Measurements from ENCODE around the gene C4orf50. TPM values are rescaled to one million over a fixed set of nuclear protein-coding genes. Genes with fewer than 3 reads are reported as not detected.

The C4orf50 gene
- total and polyA plus RNA-seq, 2 of the 4 experiments (the other 2 are of a cell fraction) = not detected

GRCh38 chr4:5963611-5964010 is 54.6 kb downstream of the C4orf50 start:
- dilution Hi-C loops (cut with HindIII; ENCODE audit: low sequenced_read_pairs, unreplicated experiment) = no loop called here
- WGBS, 2 experiments (ENCODE audit: extremely low coverage in 2 of 2, insufficient read length in 1 of 2) = 10% methylated on average over 2 of the region's 2 CpGs; no CpG with 5 or more reads in 1 of the 2 experiments

More at GRCh38 chr4:5963611-5964010, 54.6 kb downstream of the C4orf50 start:
- no TSS peak for BruUV-seq (replicated peaks)
- TF ChIP-seq ELK1 (IDR thresholded peaks at IDR 0.05; ENCODE audit: borderline replicate concordance, low read depth, low read length) = no peak
- TF ChIP-seq MXI1 (IDR thresholded peaks at IDR 0.05; ENCODE audit: borderline replicate concordance, low read depth, low read length) = no peak
- TF ChIP-seq RCOR1 (IDR thresholded peaks at IDR 0.05; ENCODE audit: insufficient replicate concordance, low read length) = no peak
- no peak for TF ChIP-seq CHD1 (IDR thresholded peaks at IDR 0.05; ENCODE audit: low read depth, low read length)
- Histone ChIP-seq H3K9ac (ENCODE audit: low read depth, low read length) (no peak overlapping the region), H3K23ac (ENCODE audit: low read depth, low read length) (no peak overlapping the region), H2BK15ac (ENCODE audit: low read depth, low read length) (no peak overlapping the region), H2AK9ac (replicated peaks; ENCODE audit: low read depth, low read length, poor library complexity) (no peak overlapping the region), H3K9me1 (ENCODE audit: insufficient read depth, low read length) (no peaks in the 10 kb centered on the region), H3K4me2 (ENCODE audit: low read depth, low read length) (no peak overlapping the region), H4K5ac (ENCODE audit: low read depth, low read length) (no peak overlapping the region), H4K8ac (ENCODE audit: low read depth in 2 of 2, low read length in 2 of 2) (no peak overlapping the region), H3K4me3 (ENCODE audit: insufficient read depth, low read depth, low read length) (no peak overlapping the region), H2BK5ac (ENCODE audit: low read depth, low read length, poor library complexity, severe bottlenecking) (no peak overlapping the region), H2AFZ (replicated peaks; ENCODE audit: low read length, poor library complexity) (no peak overlapping the region), H3K27ac (ENCODE audit: insufficient read depth, low read length) (no peak overlapping the region), H3K4me1 (ENCODE audit: control insufficient read depth, insufficient read depth, low read length) (no peaks in the 10 kb centered on the region), H3K79me1 (ENCODE audit: low read depth in 1 of 2, low read length in 2 of 2) (no peaks in the 10 kb centered on the region), H2AK5ac (ENCODE audit: low read depth, low read length) (no peak overlapping the region), H4K91ac (ENCODE audit: insufficient read depth, low read depth, low read length) (no peak overlapping the region), H3K56ac (ENCODE audit: extremely low read depth, insufficient read depth, low read length) (no peak overlapping the region), H3K9me3 (ENCODE audit: control insufficient read depth, insufficient read depth, low read length) (no peaks in the 10 kb centered on the region), H3K4ac (ENCODE audit: low read depth, low read length) (no peak overlapping the region), H3K36me3 (ENCODE audit: control insufficient read depth, insufficient read depth, low read length) (no peaks in the 10 kb centered on the region), H2BK20ac (ENCODE audit: low read depth, low read length) (no peak overlapping the region), H4K20me1 (ENCODE audit: insufficient read depth, low read length) (no peaks in the 10 kb centered on the region), H3K18ac (ENCODE audit: low read depth, low read length) (no peak overlapping the region), H2BK120ac (ENCODE audit: low read depth, low read length) (no peak overlapping the region), H3K27me3 (ENCODE audit: control insufficient read depth, insufficient read depth, low read length) (peaks cover 9% of the 10 kb centered on the region), H3K14ac (replicated peaks; ENCODE audit: low read depth, low read length) (no peak overlapping the region)
- CTCF ChIA-PET = no interaction called here
- DNase-seq (no peak), ATAC-seq (ENCODE audit: low read depth) (no peak)
- POLR2A ChIA-PET (ENCODE audit: unreplicated experiment) = no interaction called here
- in situ Hi-C loops (cut with MboI; ENCODE audit: low sequenced_read_pairs) = no loop called here
- intact Hi-C loops (cut with micrococcal nuclease) = no loop called here

Data from IMR-90 (cell line).